ENCODE measurements around the gene MYCN. TPM values are rescaled to one million over a fixed set of nuclear protein-coding genes. Genes with fewer than 3 reads are reported as not detected.

Gene MYCN
- polyA plus RNA-seq, 1 donor (not counting 4 experiments of a cell fraction or from before 2014, with no cell fraction given): not detected

GRCh38 chr2:15899751-15900493 lies 40.4 kb upstream of the MYCN start:
- TF ChIP-seq EZH2 (IDR thresholded peaks at IDR 0.05; ENCODE audit: low read length) (no peak), CTCF (optimal IDR thresholded peaks at IDR 0.05 in 1 of 3, IDR thresholded peaks at IDR 0.05 in 1 of 3, conservative IDR thresholded peaks at IDR 0.05 in 1 of 3; ENCODE audit: extremely low read depth in 1 of 3, insufficient read depth in 2 of 3, low read length in 3 of 3) (no peak)
- DNase-seq (ENCODE audit: low read depth, low spot score): no peak
- dilution Hi-C loops (cut with MboI; ENCODE audit: extremely low pct_ligation_motif_present, low sequenced_read_pairs): no loop called here
- Histone ChIP-seq H3K27ac (ENCODE audit: control insufficient read depth, insufficient read depth, low read length) (no peak overlapping the region), H3K4me3 (ENCODE audit: control insufficient read depth in 2 of 3, extremely low read depth in 1 of 3, insufficient read depth in 2 of 3, low read depth in 1 of 3, low read length in 3 of 3) (no peak overlapping the region), H3K27me3 (ENCODE audit: control insufficient read depth, extremely low read depth, insufficient read depth, low read length) (no peaks in the 10 kb centered on the region), H3K9ac (ENCODE audit: control insufficient read depth, extremely low read depth, insufficient read depth, low read length) (no peak overlapping the region), H3K79me2 (ENCODE audit: control insufficient read depth, insufficient read depth, low read length) (no peaks in the 10 kb centered on the region), H3K4me2 (ENCODE audit: control insufficient read depth, extremely low read depth, insufficient read depth, low read depth, low read length) (no peak overlapping the region), H3K36me3 (ENCODE audit: control insufficient read depth in 2 of 2, extremely low read depth in 1 of 2, insufficient read depth in 2 of 2, low read length in 2 of 2) (no peaks in the 10 kb centered on the region), H4K20me1 (ENCODE audit: control insufficient read depth, extremely low read depth, insufficient read depth, low read length) (no peaks in the 10 kb centered on the region), H2AFZ (ENCODE audit: control insufficient read depth, low read length) (no peak overlapping the region), H3K4me1 (ENCODE audit: control insufficient read depth, extremely low read depth, insufficient read depth, low read length) (no peaks in the 10 kb centered on the region), H3K9me3 (ENCODE audit: control insufficient read depth, low read depth, low read length) (no peaks in the 10 kb centered on the region), H3K9me1 (ENCODE audit: control insufficient read depth, extremely low read depth, insufficient read depth, low read length) (no peaks in the 10 kb centered on the region)
- no peak for FAIRE-seq

GRCh38 chr2:15901095-15901807 lies 39.1 kb upstream of the MYCN start:
- H3K36me3 ChIP-seq (ENCODE audit: control insufficient read depth in 2 of 2, extremely low read depth in 1 of 2, insufficient read depth in 2 of 2, low read length in 2 of 2): no peaks in the 10 kb centered on the region
- no peaks in the 10 kb centered on the region for H3K4me1 ChIP-seq (ENCODE audit: control insufficient read depth, extremely low read depth, insufficient read depth, low read length)
- no peak overlapping the region for H3K4me2 ChIP-seq (ENCODE audit: control insufficient read depth, extremely low read depth, insufficient read depth, low read depth, low read length)
- no peak overlapping the region for H3K4me3 ChIP-seq (ENCODE audit: control insufficient read depth in 2 of 3, extremely low read depth in 1 of 3, insufficient read depth in 2 of 3, low read depth in 1 of 3, low read length in 3 of 3)
- no peaks in the 10 kb centered on the region for H3K27me3 ChIP-seq (ENCODE audit: control insufficient read depth, extremely low read depth, insufficient read depth, low read length)
- no peak overlapping the region for H2AFZ ChIP-seq (ENCODE audit: control insufficient read depth, low read length)
- dilution Hi-C loops (cut with MboI; ENCODE audit: extremely low pct_ligation_motif_present, low sequenced_read_pairs): no loop called here
- H3K9ac ChIP-seq (ENCODE audit: control insufficient read depth, extremely low read depth, insufficient read depth, low read length): no peak overlapping the region
- H4K20me1 ChIP-seq (ENCODE audit: control insufficient read depth, extremely low read depth, insufficient read depth, low read length): no peaks in the 10 kb centered on the region
- no peaks in the 10 kb centered on the region for H3K9me1 ChIP-seq (ENCODE audit: control insufficient read depth, extremely low read depth, insufficient read depth, low read length)
- H3K9me3 ChIP-seq (ENCODE audit: control insufficient read depth, low read depth, low read length): no peaks in the 10 kb centered on the region
- no peak for DNase-seq (ENCODE audit: low read depth, low spot score)
- FAIRE-seq: no peak
- no peaks in the 10 kb centered on the region for H3K79me2 ChIP-seq (ENCODE audit: control insufficient read depth, insufficient read depth, low read length)
- TF ChIP-seq CTCF (optimal IDR thresholded peaks at IDR 0.05 in 1 of 3, IDR thresholded peaks at IDR 0.05 in 1 of 3, conservative IDR thresholded peaks at IDR 0.05 in 1 of 3; ENCODE audit: extremely low read depth in 1 of 3, insufficient read depth in 2 of 3, low read length in 3 of 3) (no peak), EZH2 (IDR thresholded peaks at IDR 0.05; ENCODE audit: low read length) (no peak)
- no peak overlapping the region for H3K27ac ChIP-seq (ENCODE audit: control insufficient read depth, insufficient read depth, low read length)

All from keratinocyte (primary cell).